ENCODE measurements around the gene DCP1B. TPM values are rescaled to one million over a fixed set of nuclear protein-coding genes. Genes with fewer than 3 reads are reported as not detected.

The DCP1B gene
- polyA plus RNA-seq, 1 experiment: 32.9 TPM

DNA sequence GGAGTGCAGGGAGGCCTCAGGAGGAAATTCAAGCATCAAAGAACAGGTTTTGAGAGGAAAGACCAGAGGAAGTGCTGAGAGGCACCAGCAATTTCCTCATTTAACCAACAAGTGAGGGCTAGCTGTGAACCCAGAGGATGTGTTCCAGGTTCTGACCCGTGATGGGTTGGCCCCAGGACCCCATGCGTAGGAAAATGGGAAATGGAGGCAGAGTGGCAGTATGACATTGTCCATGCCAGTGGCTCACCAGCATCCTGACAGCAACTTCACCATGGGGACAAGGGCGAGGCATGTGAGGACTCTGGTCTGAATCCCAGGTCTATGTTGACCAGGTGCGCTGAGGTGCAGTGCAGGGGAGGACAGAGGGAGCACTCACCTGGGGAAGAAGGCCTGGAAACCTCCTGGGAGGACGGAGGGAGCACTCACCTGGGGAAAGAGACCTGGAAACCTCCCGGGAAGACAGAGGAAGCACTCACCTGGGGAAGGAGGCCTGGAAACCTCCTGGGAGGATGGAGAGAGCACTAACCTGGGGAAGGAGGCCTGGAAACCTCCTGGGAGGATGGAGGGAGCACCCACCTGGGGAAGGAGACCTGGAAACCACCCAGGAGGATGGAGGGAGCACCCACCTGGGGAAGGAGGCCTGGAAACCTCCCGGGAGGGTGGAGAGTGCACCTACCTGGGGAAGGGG, 79.1 kb downstream of the DCP1B start:
- Histone ChIP-seq H3K27me3 (ENCODE audit: control insufficient read depth, insufficient read depth, low read length) (peaks cover 61% of the 10 kb centered on the region), H3K9me3 (ENCODE audit: control insufficient read depth, insufficient read depth, low read length) (no peaks in the 10 kb centered on the region; the same call in 1 of the 2 replicates), H3K27ac (ENCODE audit: low read depth, low read length) (no peak overlapping the region), H3K4me3 (ENCODE audit: low read depth, low read length) (no peak overlapping the region)
- POLR2A ChIA-PET: no interaction called here
- DNase-seq (ENCODE audit: low read depth, low spot score): no peak
- CTCF ChIA-PET: interaction anchor here (1.4 kb wide), 1 partner anchor 15 kb away, joined by 3 read pairs; no protein-coding TSS in a partner anchor
- no peak for TF ChIP-seq CTCF (IDR thresholded peaks at IDR 0.05; ENCODE audit: low read depth, low read length)

DNA sequence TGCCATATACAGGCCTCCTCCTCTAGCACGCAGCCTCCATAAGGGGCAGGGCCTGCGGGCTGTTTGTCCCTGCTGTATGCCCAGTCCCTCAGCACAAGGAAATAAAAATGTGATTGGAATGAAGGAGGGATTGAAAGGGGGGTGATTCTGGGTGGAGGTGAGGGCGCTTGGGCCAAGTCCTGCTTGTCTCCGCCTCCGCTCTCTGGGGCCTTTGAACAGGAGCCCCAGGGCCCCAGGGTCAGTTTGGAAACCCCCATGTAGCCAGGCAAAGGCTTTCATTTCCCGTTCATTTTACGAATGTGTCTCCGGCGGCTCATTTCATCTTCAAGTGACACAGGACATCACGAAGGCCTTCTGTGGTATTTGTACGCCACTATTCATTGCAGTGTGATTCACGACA, 81.3 kb downstream of the DCP1B start:
- Histone ChIP-seq H3K9me3 (ENCODE audit: control insufficient read depth, insufficient read depth, low read length) (no peaks in the 10 kb centered on the region; the same call in 1 of the 2 replicates), H3K27ac (ENCODE audit: low read depth, low read length) (no peak overlapping the region), H3K4me3 (ENCODE audit: low read depth, low read length) (no peak overlapping the region), H3K27me3 (ENCODE audit: control insufficient read depth, insufficient read depth, low read length) (peaks cover 60% of the 10 kb centered on the region)
- POLR2A ChIA-PET: no interaction called here
- CTCF ChIA-PET: no interaction called here
- no peak for DNase-seq (ENCODE audit: low read depth, low spot score)
- TF ChIP-seq CTCF (IDR thresholded peaks at IDR 0.05; ENCODE audit: low read depth, low read length): no peak

- H3K9me3 ChIP-seq (ENCODE audit: control insufficient read depth, insufficient read depth, low read length): no peaks in the 10 kb centered on the region; the same call in 1 of the 2 replicates
- no peak overlapping the region for H3K27ac ChIP-seq (ENCODE audit: low read depth, low read length)
- POLR2A ChIA-PET: no interaction called here
- no peak for DNase-seq (ENCODE audit: low read depth, low spot score)
- TF ChIP-seq CTCF (IDR thresholded peaks at IDR 0.05; ENCODE audit: low read depth, low read length): no peak
- CTCF ChIA-PET: no interaction called here
- no peak overlapping the region for H3K4me3 ChIP-seq (ENCODE audit: low read depth, low read length)
- H3K27me3 ChIP-seq (ENCODE audit: control insufficient read depth, insufficient read depth, low read length): peaks cover 62% of the 10 kb centered on the region
Observed at GRCh38 chr12:1922075-1922709, 82.1 kb downstream of the DCP1B start.

DNA sequence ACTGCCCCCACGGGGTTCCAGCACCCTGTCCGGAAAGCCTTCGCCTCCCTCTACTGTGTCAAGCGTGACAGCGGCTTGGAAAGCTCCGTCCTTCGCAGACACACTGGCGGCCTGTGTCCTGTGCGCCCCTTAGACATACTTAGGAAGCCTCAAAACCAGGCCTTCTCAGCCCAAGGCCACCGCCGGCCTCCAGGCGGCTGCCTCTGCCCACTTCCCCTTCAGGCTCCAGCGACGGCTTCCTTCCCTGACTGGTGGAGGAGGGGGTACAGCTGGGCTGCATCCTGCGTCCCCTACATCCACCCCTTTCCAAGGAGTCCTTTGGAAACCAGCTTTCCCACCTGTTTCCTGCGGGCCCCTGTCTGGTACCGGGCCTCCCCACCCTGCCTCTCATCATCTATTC, 83.3 kb downstream of the DCP1B start:
- Histone ChIP-seq H3K4me3 (ENCODE audit: low read depth, low read length) (no peak overlapping the region), H3K27ac (ENCODE audit: low read depth, low read length) (no peak overlapping the region), H3K27me3 (ENCODE audit: control insufficient read depth, insufficient read depth, low read length) (peaks cover 62% of the 10 kb centered on the region), H3K9me3 (ENCODE audit: control insufficient read depth, insufficient read depth, low read length) (no peaks in the 10 kb centered on the region; the same call in 1 of the 2 replicates)
- CTCF ChIA-PET: interaction anchor here (0.8 kb wide), 1 partner anchor 19 kb away, joined by 5 read pairs; no protein-coding TSS in a partner anchor
- DNase-seq (ENCODE audit: low read depth, low spot score): no peak
- TF ChIP-seq CTCF (IDR thresholded peaks at IDR 0.05; ENCODE audit: low read depth, low read length): no peak
- POLR2A ChIA-PET: no interaction called here

GRCh38 chr12:1920436-1920835, 83.8 kb downstream of the DCP1B start:
- CTCF ChIA-PET: no interaction called here
- DNase-seq (ENCODE audit: low read depth, low spot score): no peak
- Histone ChIP-seq H3K27me3 (ENCODE audit: control insufficient read depth, insufficient read depth, low read length) (peaks cover 64% of the 10 kb centered on the region), H3K4me3 (ENCODE audit: low read depth, low read length) (no peak overlapping the region), H3K27ac (ENCODE audit: low read depth, low read length) (no peak overlapping the region), H3K9me3 (ENCODE audit: control insufficient read depth, insufficient read depth, low read length) (no peaks in the 10 kb centered on the region; the same call in 1 of the 2 replicates)
- no peak for TF ChIP-seq CTCF (IDR thresholded peaks at IDR 0.05; ENCODE audit: low read depth, low read length)
- POLR2A ChIA-PET: no interaction called here
